Activated CD4-positive, alpha-beta T cell treated with anti-CD3 and anti-CD28 coated beads, Interleukin-10, Interleukin-2, amounts not matched to agents 100 ng/mL and 50 ng/mL, durations not matched to agents 16 hours and 8 hours (primary cell): ENCODE results near the gene CCL21.
A peak's percentile ranks its signal among the peaks of the same experiment; 100 is the strongest.

Experiments
- DNase-seq: peaks from one replicate; pipeline ENCODE4 v3.0.0-alpha.2; 2020

The CCL21 gene

GRCh38 chr9:34665381-34666250 lies 44.3 kb downstream of the CCL21 start:
- peak; percentile 91 for DNase-seq

- DNase-seq = no peak
Observed at GRCh38 chr9:34665067-34665380, 44.9 kb downstream of the CCL21 start.

GRCh38 chr9:34664281-34665066 lies 45.5 kb downstream of the CCL21 start:
- DNase-seq = peak; percentile 74

GRCh38 chr9:34663303-34663605 lies 46.7 kb downstream of the CCL21 start:
- DNase-seq = no peak

- DNase-seq = no peak
Observed at GRCh38 chr9:34662526-34663302, 47.2 kb downstream of the CCL21 start, which contains the start of gene CCL27. Gene CCL27 (minus strand): TSS chr9:34662657. CDS start chr9:34662633, 24 bp downstream.

GRCh38 chr9:34659592-34660253 lies 50.2 kb downstream of the CCL21 start:
- no peak for DNase-seq
